MCF 10A (cell line): ENCODE data around the gene CEP70. TPM values are rescaled to one million over a fixed set of nuclear protein-coding genes. Genes with fewer than 3 reads are reported as not detected.
"Not testable (repeated sequence)": the region's sequence is repeated elsewhere in the genome, so short reads cannot be mapped to it uniquely, and the experiment has no call there.

Experiments
- BruUV-seq: library from RNA; stranded (reverse); fragments of 400-500 nt; replicated peaks from 2 replicates; lab custom pipeline; 2021; lab: Mats Ljungman, UMichigan
- CTCF ChIA-PET: fragments of 300-600 bp; sonication (Branson Sonifier 250); formaldehyde crosslinking; extraction: SDS; loops from one replicate; lab custom pipeline; 2021; ENCODE audit warnings: antibody characterized with exemption, inconsistent platforms; lab: Yijun Ruan, JAX
- POLR2A ChIA-PET: fragments of 300-600, 350-650 bp; sonication (Branson Sonifier 250); formaldehyde crosslinking; extraction: SDS; loops from one replicate; lab custom pipeline; 2020; ENCODE audit warnings: antibody characterized with exemption, inconsistent platforms; lab: Yijun Ruan, JAX
- DNase-seq: peaks from one replicate; pipeline ENCODE4 v3.0.0-alpha.2; 2018; ENCODE audit not compliant: unreplicated experiment
- H3K27ac Mint-ChIP-seq: one replicate; pipeline ENCODE4 v1.8.0; 2022; ENCODE audit warnings: mild to moderate bottlenecking, low read depth, mixed read lengths; ENCODE audit not compliant: unreplicated experiment
- H3K27me3 Mint-ChIP-seq: one replicate; pipeline ENCODE4 v1.8.0; 2022; ENCODE audit warnings: mixed read lengths; ENCODE audit not compliant: insufficient read depth, unreplicated experiment
- H3K36me3 Mint-ChIP-seq: one replicate; pipeline ENCODE4 v1.8.0; 2022; ENCODE audit warnings: mild to moderate bottlenecking, moderate library complexity, mixed read lengths; ENCODE audit not compliant: insufficient read depth, unreplicated experiment
- H3K4me1 Mint-ChIP-seq: one replicate; pipeline ENCODE4 v1.8.0; 2022; ENCODE audit warnings: mixed read lengths; ENCODE audit not compliant: insufficient read depth, unreplicated experiment
- H3K4me3 Mint-ChIP-seq: one replicate; pipeline ENCODE4 v1.8.0; 2022; ENCODE audit warnings: mild to moderate bottlenecking, moderate library complexity, mixed read lengths; ENCODE audit not compliant: unreplicated experiment
- H3K9me3 Mint-ChIP-seq: one replicate; pipeline ENCODE4 v1.8.0; 2022; ENCODE audit warnings: mixed read lengths; ENCODE audit not compliant: unreplicated experiment
- intact Hi-C: fragments of 100-400 bp; cut with micrococcal nuclease; formaldehyde crosslinking; loops from 2 replicates; pipeline ENCODE4 v1.14.1; 2022
- total RNA-seq: library from RNA; stranded (reverse); gene quantifications from 2 replicates; pipeline ENCODE4 v1.2.3, GENCODE V29; 2022
- TF ChIP-seq, protein P1 (sequence below): fragments of 200-600 bp; IDR thresholded peaks from one replicate; pipeline ENCODE4 v1.8.0; 2022; ENCODE audit warnings: antibody characterized with exemption, mild to moderate bottlenecking; ENCODE audit not compliant: unreplicated experiment

Gene CEP70
- total RNA-seq, 1 experiment from 2014 or later, result 21.3 TPM

DNA sequence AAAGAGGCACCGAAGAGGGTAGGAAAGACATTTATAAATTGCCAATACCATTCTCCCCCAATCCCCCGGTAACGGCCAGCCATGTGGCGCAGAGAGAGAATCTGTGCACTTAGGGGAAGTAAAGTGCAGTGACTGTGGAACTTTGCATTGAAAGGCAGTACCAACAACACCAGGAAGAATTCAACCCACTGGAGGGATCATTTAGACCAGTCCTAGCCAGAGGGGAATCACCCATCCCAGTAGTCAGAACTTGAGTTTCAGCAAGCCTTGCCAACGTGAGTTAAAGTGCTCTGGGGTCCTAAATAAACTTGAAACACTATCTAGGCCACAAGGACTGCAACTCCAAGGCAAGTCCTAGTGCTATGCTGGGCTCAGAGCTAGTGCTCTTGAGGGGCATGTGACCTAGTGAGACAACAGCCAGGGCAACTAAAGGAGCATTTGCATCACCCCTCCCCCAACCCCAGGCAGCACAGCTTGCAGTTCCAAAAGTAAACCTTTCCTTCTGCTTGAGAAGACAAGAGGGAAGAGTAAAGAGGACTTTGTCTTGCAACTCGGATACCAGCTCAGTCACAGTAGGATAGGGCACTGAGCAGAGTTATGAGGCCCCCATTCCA, 15.0 kb downstream of the CEP70 start:
- Mint-ChIP-seq H3K9me3 (peaks cover 8% of the 10 kb centered on the region), H3K27me3 (no peaks in the 10 kb centered on the region), H3K36me3 (peaks cover 7% of the 10 kb centered on the region), H3K4me3 (no peak overlapping the region), H3K4me1 (peaks cover 10% of the 10 kb centered on the region), H3K27ac (no peak overlapping the region)
- BruUV-seq, result no TSS peak
- TF ChIP-seq, protein P1, sequence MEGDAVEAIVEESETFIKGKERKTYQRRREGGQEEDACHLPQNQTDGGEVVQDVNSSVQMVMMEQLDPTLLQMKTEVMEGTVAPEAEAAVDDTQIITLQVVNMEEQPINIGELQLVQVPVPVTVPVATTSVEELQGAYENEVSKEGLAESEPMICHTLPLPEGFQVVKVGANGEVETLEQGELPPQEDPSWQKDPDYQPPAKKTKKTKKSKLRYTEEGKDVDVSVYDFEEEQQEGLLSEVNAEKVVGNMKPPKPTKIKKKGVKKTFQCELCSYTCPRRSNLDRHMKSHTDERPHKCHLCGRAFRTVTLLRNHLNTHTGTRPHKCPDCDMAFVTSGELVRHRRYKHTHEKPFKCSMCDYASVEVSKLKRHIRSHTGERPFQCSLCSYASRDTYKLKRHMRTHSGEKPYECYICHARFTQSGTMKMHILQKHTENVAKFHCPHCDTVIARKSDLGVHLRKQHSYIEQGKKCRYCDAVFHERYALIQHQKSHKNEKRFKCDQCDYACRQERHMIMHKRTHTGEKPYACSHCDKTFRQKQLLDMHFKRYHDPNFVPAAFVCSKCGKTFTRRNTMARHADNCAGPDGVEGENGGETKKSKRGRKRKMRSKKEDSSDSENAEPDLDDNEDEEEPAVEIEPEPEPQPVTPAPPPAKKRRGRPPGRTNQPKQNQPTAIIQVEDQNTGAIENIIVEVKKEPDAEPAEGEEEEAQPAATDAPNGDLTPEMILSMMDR, result no peak
- ChIA-PET POLR2A (interaction anchor here (2.1 kb wide), 1 partner anchor 15 kb away, joined by 6 read pairs; the partner anchor contains the start of gene CEP70), CTCF (interaction anchor here (0.9 to 2.4 kb wide), 4 partner anchors 15 to 344 kb away, joined by 4 to 13 read pairs (median 5); partner anchors contain the start of gene CEP70)
- intact Hi-C loops, result no loop called here
- DNase-seq, result no peak

DNA sequence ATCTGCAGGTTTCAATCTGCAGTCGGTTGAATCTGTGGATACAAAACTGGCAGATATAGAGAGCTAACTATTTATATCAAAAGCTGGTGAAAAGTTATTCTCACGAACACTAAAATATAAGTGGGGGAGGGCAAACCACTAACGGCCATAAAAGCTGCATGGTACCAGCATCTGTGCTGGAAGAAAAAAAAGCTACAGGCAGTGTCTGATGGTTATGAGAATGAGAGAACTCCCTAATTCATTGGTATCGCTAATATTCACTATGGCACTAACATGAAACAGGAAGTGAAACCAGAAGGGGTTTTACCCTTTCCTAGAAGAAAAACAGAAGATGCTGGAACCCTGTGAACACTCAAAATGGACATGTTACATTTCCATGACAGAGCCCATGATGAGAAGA, 15.9 kb downstream of the CEP70 start:
- Mint-ChIP-seq H3K9me3 (peaks cover 8% of the 10 kb centered on the region), H3K4me3 (no peak overlapping the region), H3K4me1 (peaks cover under 1% of the 10 kb centered on the region), H3K27me3 (no peaks in the 10 kb centered on the region), H3K36me3 (peaks cover 9% of the 10 kb centered on the region), H3K27ac (no peak overlapping the region)
- TF ChIP-seq, protein P1, result no peak
- POLR2A ChIA-PET, result interaction anchor here (2.1 kb wide), 1 partner anchor 16 kb away, joined by 6 read pairs; the partner anchor contains the start of gene CEP70
- CTCF ChIA-PET, result no interaction called here
- intact Hi-C loops, result no loop called here
- no peak for DNase-seq
- BruUV-seq, result no TSS peak

DNA sequence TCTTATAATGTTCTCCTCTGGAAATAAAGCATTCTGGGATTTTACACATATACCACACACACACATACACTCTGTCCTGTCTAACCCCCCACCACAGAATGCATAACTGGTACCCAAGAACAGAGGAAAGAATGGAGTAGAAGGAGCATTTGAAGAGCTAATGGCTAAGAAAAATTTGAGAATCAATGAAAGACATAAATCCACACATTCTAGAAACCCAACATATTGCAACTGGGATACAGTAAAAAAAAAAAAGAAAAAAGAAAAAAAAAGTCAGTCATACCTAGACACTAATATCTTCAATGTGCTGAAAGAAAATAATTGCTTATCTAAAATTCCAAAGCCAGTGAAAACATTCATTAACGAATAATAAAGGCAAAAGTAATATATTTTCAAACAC, 20.9 kb downstream of the CEP70 start:
- peaks cover 8% of the 10 kb centered on the region for H3K9me3 Mint-ChIP-seq
- H3K36me3 Mint-ChIP-seq, result peaks cover 31% of the 10 kb centered on the region
- ChIA-PET CTCF (interaction anchor here (0.6 to 0.7 kb wide), 3 partner anchors 18 to 1657 kb away, joined by 3 to 6 read pairs (median 3); no protein-coding TSS in a partner anchor), POLR2A (no interaction called here)
- H3K4me3 Mint-ChIP-seq, result no peak overlapping the region
- no TSS peak for BruUV-seq
- TF ChIP-seq, protein P1, result no peak
- no peaks in the 10 kb centered on the region for H3K4me1 Mint-ChIP-seq
- intact Hi-C loops, result no loop called here
- no peak overlapping the region for H3K27ac Mint-ChIP-seq
- DNase-seq, result no peak
- no peaks in the 10 kb centered on the region for H3K27me3 Mint-ChIP-seq

DNA sequence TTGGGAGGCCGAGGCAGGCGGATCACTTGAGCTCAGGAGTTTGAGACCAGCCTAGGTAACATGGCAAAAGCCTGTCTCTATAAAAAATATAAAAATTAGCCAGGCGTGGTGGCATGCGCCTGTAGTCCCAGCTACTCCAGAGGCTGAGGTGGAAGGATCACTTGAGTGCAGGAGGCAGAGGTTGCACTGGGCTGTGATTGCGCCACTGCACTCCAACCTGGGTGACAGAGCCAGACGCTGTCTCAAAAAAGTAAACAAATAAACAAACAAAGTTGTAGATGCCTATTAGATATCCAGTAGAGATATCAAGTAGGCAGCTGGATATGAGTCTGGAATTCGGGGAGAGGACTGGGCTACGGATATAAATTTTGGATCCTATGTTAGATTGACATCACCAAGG, 24.4 kb downstream of the CEP70 start:
- not testable (repeated sequence) for H3K4me3 Mint-ChIP-seq, H3K27ac Mint-ChIP-seq
- H3K36me3 Mint-ChIP-seq, result peaks cover 24% of the 10 kb centered on the region

More for the DNA sequence above, 24.4 kb downstream of the CEP70 start:
- H3K9me3 Mint-ChIP-seq, H3K27me3 Mint-ChIP-seq, intact Hi-C loops, BruUV-seq, DNase-seq, H3K4me1 Mint-ChIP-seq, POLR2A ChIA-PET: not testable (repeated sequence)
- CTCF ChIA-PET, result interaction anchor here (0.6 to 1.4 kb wide), 2 partner anchors 182 to 346 kb away, joined by 3 to 5 read pairs; no protein-coding TSS in a partner anchor
